Parathyroid adenoma (tissue), 2 donors: ENCODE measurements around the gene PEBP1.
"Not testable (repeated sequence)": the region's sequence is repeated elsewhere in the genome, so short reads cannot be mapped to it uniquely, and the experiment has no call there.

Experiments used
- H2AFZ ChIP-seq: fragments of 300-600 bp; sonication (generic); one replicate; pipeline ENCODE4 v1.7.0; 2017; ENCODE audit warnings: antibody characterized with exemption, mild to moderate bottlenecking
- H3K27ac ChIP-seq: fragments of 300-600 bp; sonication (generic); one replicate; pipeline ENCODE4 v1.7.0; 2017
- H3K27me3 ChIP-seq: fragments of 300-600 bp; sonication (generic); one replicate; pipeline ENCODE4 v1.7.0; 2017; ENCODE audit warnings: low read length; ENCODE audit not compliant: control insufficient read depth, insufficient read depth
- H3K36me3 ChIP-seq: fragments of 300-600 bp; sonication (generic); one replicate; pipeline ENCODE4 v1.7.0; 2017; ENCODE audit warnings: low read length; ENCODE audit not compliant: control insufficient read depth, insufficient read depth
- H3K4me1 ChIP-seq: fragments of 300-600 bp; sonication (generic); one replicate; pipeline ENCODE4 v1.7.0; 2017; ENCODE audit warnings: control low read depth
- H3K4me2 ChIP-seq: fragments of 300-600 bp; sonication (generic); one replicate; pipeline ENCODE4 v1.7.0; 2017; ENCODE audit warnings: low read length
- H3K4me3 ChIP-seq: fragments of 300-600 bp; sonication (generic); one replicate; pipeline ENCODE4 v1.7.0; 2017; ENCODE audit warnings: low read depth, low read length
- H3K79me2 ChIP-seq: fragments of 300-600 bp; sonication (generic); one replicate; pipeline ENCODE4 v1.7.0; 2017; ENCODE audit warnings: control low read depth
- H3K9ac ChIP-seq: fragments of 300-600 bp; sonication (generic); one replicate; pipeline ENCODE4 v1.7.0; 2017; ENCODE audit warnings: mild to moderate bottlenecking
- H3K9me3 ChIP-seq: fragments of 300-600 bp; sonication (generic); one replicate; pipeline ENCODE4 v1.7.0; 2017; ENCODE audit warnings: low read length; ENCODE audit not compliant: control insufficient read depth
- TF ChIP-seq, protein P1 (sequence below): fragments of 300-600 bp; sonication (generic); IDR thresholded peaks from one replicate; pipeline ENCODE4 v1.7.0; 2017; ENCODE audit warnings: antibody characterized with exemption, mild to moderate bottlenecking
- donor health status: primary hyperparathyroidism.

Gene PEBP1

DNA sequence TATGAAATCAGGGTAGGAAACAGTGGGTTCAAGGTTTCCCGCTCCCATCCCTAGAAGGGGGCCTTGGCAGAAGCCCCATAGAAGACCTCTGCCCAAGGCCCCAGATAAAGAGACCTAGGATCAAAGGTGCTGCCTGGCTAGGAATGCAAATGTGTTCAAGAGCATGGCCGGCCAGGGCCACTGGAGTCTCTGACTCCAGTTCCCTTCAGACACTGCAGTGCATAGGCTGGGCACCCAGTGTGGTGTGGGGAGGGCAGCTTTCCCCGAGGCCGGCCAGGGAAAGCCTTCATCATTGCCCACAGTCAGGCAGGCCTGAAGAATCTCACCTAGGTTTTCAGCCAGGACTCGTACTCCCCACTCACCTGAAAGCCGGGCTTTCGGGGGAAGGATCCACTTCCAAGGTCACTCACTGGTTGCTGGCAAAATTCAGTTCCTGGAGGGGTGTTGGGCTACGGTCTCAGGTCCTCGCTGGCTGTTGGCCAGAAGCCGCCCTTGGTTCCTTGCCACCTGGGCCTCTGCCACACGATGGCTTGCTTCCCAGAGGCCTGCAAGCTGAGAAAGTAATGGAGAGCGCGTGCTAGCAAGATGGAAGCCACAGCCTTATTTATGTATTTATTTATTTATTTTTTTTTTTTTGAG lies 9.7 kb upstream of the PEBP1 start:
- TF ChIP-seq, protein P1, sequence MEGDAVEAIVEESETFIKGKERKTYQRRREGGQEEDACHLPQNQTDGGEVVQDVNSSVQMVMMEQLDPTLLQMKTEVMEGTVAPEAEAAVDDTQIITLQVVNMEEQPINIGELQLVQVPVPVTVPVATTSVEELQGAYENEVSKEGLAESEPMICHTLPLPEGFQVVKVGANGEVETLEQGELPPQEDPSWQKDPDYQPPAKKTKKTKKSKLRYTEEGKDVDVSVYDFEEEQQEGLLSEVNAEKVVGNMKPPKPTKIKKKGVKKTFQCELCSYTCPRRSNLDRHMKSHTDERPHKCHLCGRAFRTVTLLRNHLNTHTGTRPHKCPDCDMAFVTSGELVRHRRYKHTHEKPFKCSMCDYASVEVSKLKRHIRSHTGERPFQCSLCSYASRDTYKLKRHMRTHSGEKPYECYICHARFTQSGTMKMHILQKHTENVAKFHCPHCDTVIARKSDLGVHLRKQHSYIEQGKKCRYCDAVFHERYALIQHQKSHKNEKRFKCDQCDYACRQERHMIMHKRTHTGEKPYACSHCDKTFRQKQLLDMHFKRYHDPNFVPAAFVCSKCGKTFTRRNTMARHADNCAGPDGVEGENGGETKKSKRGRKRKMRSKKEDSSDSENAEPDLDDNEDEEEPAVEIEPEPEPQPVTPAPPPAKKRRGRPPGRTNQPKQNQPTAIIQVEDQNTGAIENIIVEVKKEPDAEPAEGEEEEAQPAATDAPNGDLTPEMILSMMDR = no peak
- peaks cover 5% of the 10 kb centered on the region for H3K79me2 ChIP-seq
- no peaks in the 10 kb centered on the region for H3K27me3 ChIP-seq
- H3K4me2 ChIP-seq = peak overlapping the region; percentile 20
- H3K9me3 ChIP-seq = no peaks in the 10 kb centered on the region
- H3K36me3 ChIP-seq = no peaks in the 10 kb centered on the region
- no peak overlapping the region for H3K4me3 ChIP-seq
- H2AFZ ChIP-seq = peak overlapping the region; percentile 89
- peaks cover 1% of the 10 kb centered on the region for H3K4me1 ChIP-seq
- H3K27ac ChIP-seq = peak overlapping the region; percentile 74
- H3K9ac ChIP-seq = no peak overlapping the region

DNA sequence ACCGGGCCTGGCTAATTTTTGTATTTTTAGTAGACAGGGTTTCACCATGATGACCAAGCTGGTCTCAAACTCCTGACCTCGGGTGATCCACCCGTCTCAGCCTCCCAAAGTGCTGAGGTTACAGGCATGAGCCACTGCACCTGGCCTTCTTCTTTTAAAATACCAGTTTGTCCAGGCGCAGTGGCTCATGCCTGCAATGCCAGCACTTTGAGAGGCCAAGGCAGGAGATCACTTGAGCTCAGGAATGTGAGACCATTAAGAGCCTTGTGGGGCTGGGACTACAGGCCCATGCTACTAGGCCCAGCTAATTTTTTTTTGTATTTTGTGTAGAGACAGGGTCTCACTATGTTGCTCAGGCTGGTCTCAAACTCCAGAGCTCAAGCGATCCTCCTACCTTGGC lies 8.1 kb upstream of the PEBP1 start:
- Histone ChIP-seq H3K4me3 (no peak overlapping the region), H3K36me3 (no peaks in the 10 kb centered on the region), H3K4me2 (no peak overlapping the region), H3K27ac (no peak overlapping the region), H3K9me3 (no peaks in the 10 kb centered on the region), H3K27me3 (no peaks in the 10 kb centered on the region), H3K9ac (no peak overlapping the region), H3K79me2 (peaks cover 5% of the 10 kb centered on the region), H2AFZ (no peak overlapping the region), H3K4me1 (peaks cover 6% of the 10 kb centered on the region)
- TF ChIP-seq, protein P1 = no peak

DNA sequence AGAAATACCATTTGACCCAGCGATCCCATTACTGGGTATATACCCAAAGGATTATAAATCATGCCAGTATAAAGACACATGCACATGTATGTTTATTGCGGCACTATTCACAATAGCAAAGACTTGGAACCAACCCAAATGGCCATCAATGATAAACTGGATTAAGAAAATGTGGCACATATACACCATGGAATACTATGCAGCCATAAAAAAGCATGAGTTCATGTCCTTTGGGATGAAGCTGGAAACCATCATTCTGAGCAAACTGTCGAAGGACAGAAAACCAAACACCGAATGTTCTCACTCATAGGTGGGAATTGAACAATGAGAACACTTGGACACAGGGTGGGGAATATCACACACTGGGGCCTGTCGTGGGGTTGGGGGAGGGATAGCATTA lies 6.5 kb upstream of the PEBP1 start:
- H3K4me1 ChIP-seq, H3K4me3 ChIP-seq, H3K4me2 ChIP-seq, H3K9ac ChIP-seq, H3K79me2 ChIP-seq, H3K9me3 ChIP-seq, H3K27ac ChIP-seq, H3K36me3 ChIP-seq, H3K27me3 ChIP-seq, H2AFZ ChIP-seq: not testable (repeated sequence)

DNA sequence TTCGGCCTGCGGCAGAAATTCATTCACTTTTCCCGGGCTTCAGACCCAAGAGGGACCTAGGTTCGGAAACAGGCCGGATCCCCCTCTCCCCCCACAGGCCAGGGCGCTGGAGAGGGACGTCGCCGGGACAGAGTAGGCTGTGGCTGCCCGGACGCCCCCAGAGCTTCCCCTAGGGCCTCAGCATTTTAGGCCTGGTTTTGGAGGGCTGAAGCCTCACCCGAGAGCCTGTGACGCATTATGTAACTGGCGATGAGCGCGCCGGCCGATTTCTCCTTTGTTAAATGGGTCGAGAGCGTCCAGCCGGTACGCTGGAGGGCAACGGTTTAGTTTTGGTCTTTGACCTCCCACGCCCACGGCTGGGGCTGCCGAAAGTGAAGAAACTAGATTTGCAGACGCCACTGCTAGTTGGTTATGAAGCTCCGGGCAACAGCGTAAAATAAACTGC lies 657 bp downstream of the PEBP1 start:
- TF ChIP-seq, protein P1 = no peak
- Histone ChIP-seq H3K4me1 (peaks cover 40% of the 10 kb centered on the region), H3K79me2 (peaks cover 30% of the 10 kb centered on the region), H3K27me3 (no peaks in the 10 kb centered on the region), H2AFZ (peak overlapping the region; percentile 54), H3K4me3 (peak overlapping the region; percentile 98), H3K27ac (peak overlapping the region; percentile 100), H3K4me2 (peak overlapping the region; percentile 95), H3K36me3 (no peaks in the 10 kb centered on the region), H3K9me3 (no peaks in the 10 kb centered on the region), H3K9ac (peak overlapping the region; percentile 100)

DNA sequence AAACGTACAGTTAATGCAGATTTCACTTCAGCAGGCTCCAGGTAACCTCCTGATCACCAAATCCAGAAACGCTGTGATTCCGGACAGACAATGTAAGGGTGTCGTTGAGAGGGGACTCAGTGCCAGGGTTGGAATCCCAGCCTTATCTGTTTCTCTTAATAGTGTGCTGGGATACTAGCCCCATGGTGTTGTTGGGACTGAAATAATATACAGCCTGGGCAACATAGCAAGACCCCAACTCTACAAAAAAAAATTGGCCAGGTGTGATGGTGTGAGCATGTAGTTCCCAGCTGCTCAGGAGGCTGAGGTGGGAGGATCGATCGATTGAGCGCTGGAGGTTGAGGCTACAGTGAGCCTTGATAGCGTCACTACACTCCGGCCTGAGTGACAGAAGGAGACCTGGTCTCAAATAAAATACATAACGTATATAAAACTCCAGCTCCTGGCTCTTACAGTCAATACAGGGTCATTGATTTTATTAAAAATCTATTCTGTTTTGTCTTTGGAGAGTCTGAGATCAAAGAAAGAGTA lies 1.3 kb downstream of the PEBP1 start:
- H3K4me2 ChIP-seq = peak overlapping the region; percentile 95
- H3K9me3 ChIP-seq = no peaks in the 10 kb centered on the region
- H3K4me1 ChIP-seq = peaks cover 36% of the 10 kb centered on the region
- TF ChIP-seq, protein P1 = no peak
- H3K79me2 ChIP-seq = peaks cover 33% of the 10 kb centered on the region
- peak overlapping the region; percentile 98 for H3K4me3 ChIP-seq
- H3K9ac ChIP-seq = peak overlapping the region; percentile 100
- H3K36me3 ChIP-seq = no peaks in the 10 kb centered on the region
- H2AFZ ChIP-seq = peak overlapping the region; percentile 54
- H3K27ac ChIP-seq = peak overlapping the region; percentile 100
- no peaks in the 10 kb centered on the region for H3K27me3 ChIP-seq
